Nephron (organoid): Measurements from ENCODE around the gene DNMT3A.

Source experiments
- H3K27ac Mint-ChIP-seq, 3 experiments: 2 replicates each; pipeline ENCODE4 v1.8.0; 2020; ENCODE audit warnings: mixed read lengths in 3 of 3, mild to moderate bottlenecking in 2 of 3, moderate library complexity in 1 of 3
- H3K27me3 Mint-ChIP-seq: 2 replicates; pipeline ENCODE4 v1.8.0; 2021; ENCODE audit warnings: low read depth, mild to moderate bottlenecking, moderate library complexity, mixed read lengths
- H3K36me3 Mint-ChIP-seq: 2 replicates; pipeline ENCODE4 v1.8.0; 2020; ENCODE audit warnings: low read depth, mixed read lengths
- H3K4me1 Mint-ChIP-seq: 2 replicates; pipeline ENCODE4 v1.8.0; 2020; ENCODE audit warnings: mixed read lengths
- H3K4me3 Mint-ChIP-seq, 3 experiments: 2 replicates each; pipeline ENCODE4 v1.8.0; 2020; ENCODE audit warnings: mild to moderate bottlenecking in 3 of 3, mixed read lengths in 3 of 3, moderate library complexity in 2 of 3
- H3K9me3 Mint-ChIP-seq: 2 replicates; pipeline ENCODE4 v1.8.0; 2020; ENCODE audit warnings: mixed read lengths
- CTCF ChIP-seq, 3 experiments: fragments of 200-600 bp; sonication (generic); IDR thresholded peaks; one replicate each; pipeline ENCODE4 v1.5.0; 2021; ENCODE audit warnings: antibody characterized with exemption in 3 of 3; ENCODE audit not compliant: unreplicated experiment in 3 of 3

Gene DNMT3A

GRCh38 chr2:25363733-25364132 is 22.0 kb upstream of the DNMT3A start:
- H3K36me3 Mint-ChIP-seq, result no peaks in the 10 kb centered on the region
- no peak overlapping the region for H3K27ac Mint-ChIP-seq
- TF ChIP-seq CTCF (IDR thresholded peaks at IDR 0.05; ENCODE audit: unreplicated experiment in 3 of 3), result no peak
- peaks cover 19% of the 10 kb centered on the region for H3K4me1 Mint-ChIP-seq
- H3K4me3 Mint-ChIP-seq, result no peak overlapping the region
- H3K9me3 Mint-ChIP-seq, result no peaks in the 10 kb centered on the region
- H3K27me3 Mint-ChIP-seq, result peaks cover 14% of the 10 kb centered on the region

- Mint-ChIP-seq H3K4me1 (peaks cover 15% of the 10 kb centered on the region), H3K4me3 (peak overlapping the region; percentile 32 to 75 (median 71)), H3K9me3 (no peaks in the 10 kb centered on the region), H3K36me3 (no peaks in the 10 kb centered on the region), H3K27ac (no peak overlapping the region), H3K27me3 (peaks cover 14% of the 10 kb centered on the region)
- no peak for TF ChIP-seq CTCF (IDR thresholded peaks at IDR 0.05; ENCODE audit: unreplicated experiment in 3 of 3)
Observed at GRCh38 chr2:25362434-25363145, 20.9 kb upstream of the DNMT3A start.

- peak; percentile 96 to 97 (median 97) for TF ChIP-seq CTCF (IDR thresholded peaks at IDR 0.05; ENCODE audit: unreplicated experiment in 3 of 3)
- no peaks in the 10 kb centered on the region for H3K9me3 Mint-ChIP-seq
Observed at GRCh38 chr2:25362049-25362433, 20.3 kb upstream of the DNMT3A start.

GRCh38 chr2:25361261-25362048 is 19.7 kb upstream of the DNMT3A start:
- H3K27ac Mint-ChIP-seq, result no peak overlapping the region
- no peaks in the 10 kb centered on the region for H3K36me3 Mint-ChIP-seq
- peaks cover 14% of the 10 kb centered on the region for H3K27me3 Mint-ChIP-seq
- no peak for TF ChIP-seq CTCF (IDR thresholded peaks at IDR 0.05; ENCODE audit: unreplicated experiment in 3 of 3)
- peak overlapping the region; percentile 12 to 71 (median 31) for H3K4me3 Mint-ChIP-seq
- H3K4me1 Mint-ChIP-seq, result peaks cover 15% of the 10 kb centered on the region
- no peaks in the 10 kb centered on the region for H3K9me3 Mint-ChIP-seq

More at GRCh38 chr2:25362049-25362433, 20.3 kb upstream of the DNMT3A start:
- Mint-ChIP-seq H3K4me1 (peaks cover 15% of the 10 kb centered on the region), H3K27ac (no peak overlapping the region), H3K36me3 (no peaks in the 10 kb centered on the region), H3K4me3 (peak overlapping the region; percentile 32 to 75 (median 71)), H3K27me3 (peaks cover 14% of the 10 kb centered on the region)

- H3K27me3 Mint-ChIP-seq, result peaks cover 16% of the 10 kb centered on the region
- no peak overlapping the region for H3K27ac Mint-ChIP-seq
- no peaks in the 10 kb centered on the region for H3K9me3 Mint-ChIP-seq
- no peaks in the 10 kb centered on the region for H3K36me3 Mint-ChIP-seq
- peaks cover 11% of the 10 kb centered on the region for H3K4me1 Mint-ChIP-seq
- H3K4me3 Mint-ChIP-seq, result no peak overlapping the region
- TF ChIP-seq CTCF (IDR thresholded peaks at IDR 0.05; ENCODE audit: unreplicated experiment in 3 of 3), result no peak
Observed at GRCh38 chr2:25358836-25359235, 17.1 kb upstream of the DNMT3A start.
